Muscle of back (tissue), 11 donors: Measurements from ENCODE around the gene ZHX3. TPM values are rescaled to one million over a fixed set of nuclear protein-coding genes. Genes with fewer than 3 reads are reported as not detected.

Experiments used
- DNase-seq, 3 donors: peaks; one replicate each; pipeline versions ENCODE4 v3.0.0 to v3.0.0-alpha.2; 2013
- polyA plus RNA-seq, 10 donors: library from polyadenylated mRNA; unstranded; fragments of 120-200 nt; gene quantifications; one replicate each; pipeline ENCODE4 v1.2.1, GENCODE V29; 2013; ENCODE audit not compliant: insufficient read length in 10 of 10

Gene ZHX3
- polyA plus RNA-seq, 10 donors, result 8.4 to 13.6 (median 10.1) TPM

DNA sequence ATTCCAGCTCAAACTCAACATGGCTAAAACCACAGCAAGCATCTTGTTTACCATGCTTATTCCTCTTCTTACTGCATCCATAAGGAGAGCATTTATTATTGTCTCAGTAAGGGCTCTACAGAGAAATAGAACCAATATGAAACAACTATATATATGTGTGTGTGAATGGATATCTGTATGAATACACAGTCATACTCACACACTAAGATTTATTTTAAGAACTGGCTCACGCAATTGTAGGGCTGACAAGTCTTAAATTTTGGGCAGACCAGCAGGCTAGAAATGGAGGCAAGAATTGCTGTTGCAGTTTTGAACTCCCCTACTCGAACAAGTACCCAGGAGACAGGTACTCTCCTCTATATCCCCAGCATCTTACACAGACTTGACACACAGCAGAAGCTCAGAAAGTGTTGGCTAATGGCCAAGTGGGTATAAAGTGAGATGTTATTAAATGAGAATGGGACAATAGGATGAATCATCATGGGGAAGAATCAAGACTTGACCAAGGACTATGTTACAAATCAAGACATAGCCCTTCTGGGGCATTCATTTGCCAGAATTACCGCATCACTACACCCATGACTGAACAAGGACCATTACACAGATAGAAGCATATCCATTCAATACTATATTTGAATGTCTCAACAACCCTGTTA is 13.0 kb downstream of the ZHX3 start:
- no peak for DNase-seq

DNA sequence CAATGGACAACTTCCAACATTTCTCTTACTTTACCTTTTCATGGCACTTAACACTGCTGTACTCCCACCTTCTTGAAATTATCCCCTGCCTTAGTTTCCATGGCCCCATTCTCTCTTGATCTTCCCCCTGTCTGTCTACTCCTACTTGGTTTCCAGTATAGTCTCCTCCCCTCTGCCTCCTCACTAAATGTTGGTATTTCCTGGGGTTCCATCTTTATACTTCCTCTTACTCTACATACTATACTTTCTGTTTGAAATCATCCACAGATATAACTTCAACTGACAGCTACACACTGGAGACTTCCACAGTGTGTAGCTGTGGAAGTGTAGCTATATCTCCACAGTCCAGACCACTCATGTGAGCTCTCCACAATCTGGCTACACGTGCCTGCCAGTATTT is 13.5 kb downstream of the ZHX3 start:
- no peak for DNase-seq

DNA sequence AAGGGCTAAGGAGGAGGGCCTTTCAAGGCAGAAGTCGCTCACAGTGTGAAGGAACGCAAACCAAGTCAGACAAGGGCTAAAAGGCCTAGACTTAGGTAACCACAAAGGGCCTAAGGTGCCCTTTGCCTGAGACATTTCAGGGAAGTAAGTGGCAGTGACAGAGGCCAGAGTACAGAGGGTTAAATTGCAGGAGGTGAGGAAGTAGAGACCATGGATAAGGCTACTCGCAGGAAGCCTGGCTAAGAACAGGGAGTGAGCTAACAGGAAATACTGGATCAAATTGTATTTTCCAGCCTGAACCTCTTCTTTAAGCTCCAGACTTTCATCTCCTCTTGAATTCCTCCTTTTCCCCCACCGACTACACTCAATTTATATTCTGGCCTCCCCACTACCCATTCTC is 16.6 kb downstream of the ZHX3 start:
- no peak for DNase-seq

DNA sequence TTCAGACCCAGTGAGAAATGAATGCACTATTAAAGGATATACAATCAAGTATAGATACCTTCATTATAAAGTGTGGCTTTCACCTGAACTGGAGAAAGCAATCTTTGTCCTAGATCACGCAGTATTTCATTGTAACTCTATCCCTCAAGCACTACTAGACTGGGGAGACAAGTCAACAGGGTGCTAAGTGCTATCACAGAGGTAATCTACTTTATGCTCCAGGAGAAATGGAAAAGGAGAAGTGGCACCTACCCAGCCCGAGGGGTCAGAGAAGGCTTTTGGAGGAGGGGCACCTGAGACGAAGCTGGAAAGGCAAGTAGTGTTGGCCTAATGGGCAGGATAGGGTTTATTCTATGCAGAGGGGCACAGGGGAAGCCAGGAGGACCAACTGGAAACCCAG is 17.1 kb downstream of the ZHX3 start:
- no peak for DNase-seq

DNA sequence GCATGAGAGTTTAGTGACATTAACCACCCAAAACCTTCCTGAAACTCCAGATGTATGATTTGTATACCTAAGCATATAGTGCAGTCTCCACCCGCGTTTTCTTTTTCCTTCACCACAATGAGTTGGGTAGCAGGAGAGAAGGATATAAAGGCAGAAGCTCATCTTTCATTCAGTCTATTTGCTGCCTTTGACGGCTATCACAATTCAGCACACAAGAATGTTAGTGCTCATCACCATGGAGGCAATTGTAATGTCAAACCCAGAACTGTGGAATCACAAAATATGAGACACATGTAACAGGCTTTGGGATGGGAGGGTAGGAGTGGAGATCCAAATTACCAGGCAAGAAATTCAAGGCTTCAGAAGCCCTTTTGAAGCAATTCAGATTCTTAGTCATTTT is 17.6 kb downstream of the ZHX3 start:
- DNase-seq, result no peak

DNA sequence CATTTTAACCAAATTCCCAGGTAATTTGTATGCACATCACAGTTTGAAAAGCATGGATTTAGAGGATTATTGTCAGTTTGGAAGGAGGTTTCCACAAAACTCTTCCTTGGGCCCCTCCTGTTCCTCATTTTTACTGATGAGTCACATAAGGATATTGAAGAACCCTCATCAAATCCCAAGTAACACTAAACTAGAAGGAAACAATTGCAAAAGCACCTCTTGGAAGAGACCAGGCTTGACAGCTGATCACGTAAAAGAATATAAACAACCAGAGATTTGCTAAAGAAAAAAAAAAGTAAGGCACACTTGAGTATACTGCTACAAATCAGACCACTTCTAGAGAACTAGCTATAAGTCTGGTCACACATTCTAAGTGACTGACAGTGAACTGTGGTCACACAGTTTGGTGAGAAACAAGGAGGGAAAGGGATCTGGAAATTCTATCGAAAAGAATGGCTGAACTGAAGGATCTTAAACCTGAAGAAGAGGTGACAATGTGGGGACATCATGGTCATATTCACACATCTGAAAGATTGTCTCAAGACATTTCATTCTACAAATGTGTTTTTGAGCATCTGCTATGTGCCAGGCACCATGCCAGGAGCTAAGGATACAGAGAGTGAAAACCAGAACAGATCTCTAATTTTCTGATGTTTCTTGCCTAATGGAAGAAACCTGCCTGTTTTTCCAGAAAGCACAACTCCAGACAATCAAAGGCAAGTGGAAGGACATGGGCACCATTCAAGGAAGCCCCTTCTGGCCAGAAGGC is 24.1 kb downstream of the ZHX3 start:
- peak in 1 of 3 donors; percentile 44 for DNase-seq

DNA sequence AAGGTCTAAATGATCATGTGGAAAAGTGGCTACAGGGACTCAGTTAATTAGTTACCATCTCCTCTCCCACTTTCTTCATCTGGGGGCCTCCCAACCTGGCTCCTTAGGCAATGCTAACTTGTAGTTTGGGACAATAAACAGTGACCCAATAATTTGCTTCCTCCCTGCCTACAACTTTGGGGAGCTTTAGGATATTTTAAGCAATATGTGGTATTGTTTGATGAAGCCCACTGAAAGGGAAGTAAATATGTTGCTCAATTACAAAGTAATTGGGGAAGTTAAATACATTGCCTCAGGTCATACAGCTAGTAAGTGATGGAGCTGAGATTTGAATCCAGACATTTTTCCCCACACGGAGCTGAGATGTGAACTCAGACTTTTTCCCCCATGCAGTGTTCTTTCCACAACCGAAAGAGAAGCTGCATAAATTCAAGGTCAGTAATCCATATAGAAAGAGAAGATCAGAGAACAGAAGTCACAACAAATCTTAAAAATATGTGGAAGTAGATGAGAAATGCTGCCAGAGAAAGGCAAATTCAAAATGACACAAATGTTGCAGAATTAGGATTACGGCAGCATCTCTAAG is 26.6 kb downstream of the ZHX3 start:
- DNase-seq, result no peak

DNA sequence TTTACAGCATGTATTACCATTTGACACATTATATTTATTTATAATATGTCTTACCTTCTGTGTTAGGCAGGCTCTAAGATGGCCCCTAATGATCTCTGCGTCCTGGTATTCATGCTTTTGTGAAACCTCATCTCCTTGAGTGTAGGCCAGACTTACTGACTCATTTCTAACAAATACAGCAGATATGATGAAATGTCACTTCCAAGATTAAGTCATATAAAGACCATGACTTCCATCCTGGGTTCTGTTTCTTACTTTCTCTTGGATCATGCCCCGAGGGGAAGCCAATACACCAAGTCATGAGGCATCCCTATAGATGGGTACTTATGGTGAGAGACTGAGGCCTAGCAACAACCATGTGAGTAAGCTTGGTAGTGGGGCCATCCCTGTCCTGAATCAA is 30.2 kb downstream of the ZHX3 start:
- peak in 1 of 3 donors; percentile 62 for DNase-seq

DNA sequence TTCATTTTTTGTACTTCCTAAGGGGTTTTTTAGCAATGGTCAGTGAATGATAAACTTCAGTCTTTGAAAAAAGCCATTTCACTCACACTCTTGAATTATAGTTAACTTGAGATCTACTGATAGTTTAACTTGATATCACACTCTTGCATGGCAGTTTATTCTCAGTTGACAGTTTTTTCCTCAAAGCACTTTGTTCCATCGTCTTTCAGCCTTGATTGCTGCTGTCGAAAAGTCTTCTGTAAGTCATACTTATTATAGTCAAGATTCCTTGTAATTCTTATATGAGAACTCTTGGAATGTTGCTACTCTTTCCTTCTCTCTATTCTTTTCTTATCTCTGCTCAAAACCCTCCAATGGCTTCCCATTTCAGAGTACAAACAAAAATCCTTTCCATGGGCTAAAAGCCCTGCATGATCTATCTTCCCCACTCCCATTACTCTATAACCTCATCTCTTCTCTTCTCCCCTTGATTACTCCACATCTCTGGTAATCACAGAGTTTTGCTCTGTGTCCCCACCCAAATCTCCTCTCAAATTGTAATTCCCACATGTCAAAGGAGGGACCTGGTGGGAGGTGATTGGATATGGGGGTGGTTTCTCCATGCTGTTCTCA is 31.2 kb downstream of the ZHX3 start:
- DNase-seq, result no peak

DNA sequence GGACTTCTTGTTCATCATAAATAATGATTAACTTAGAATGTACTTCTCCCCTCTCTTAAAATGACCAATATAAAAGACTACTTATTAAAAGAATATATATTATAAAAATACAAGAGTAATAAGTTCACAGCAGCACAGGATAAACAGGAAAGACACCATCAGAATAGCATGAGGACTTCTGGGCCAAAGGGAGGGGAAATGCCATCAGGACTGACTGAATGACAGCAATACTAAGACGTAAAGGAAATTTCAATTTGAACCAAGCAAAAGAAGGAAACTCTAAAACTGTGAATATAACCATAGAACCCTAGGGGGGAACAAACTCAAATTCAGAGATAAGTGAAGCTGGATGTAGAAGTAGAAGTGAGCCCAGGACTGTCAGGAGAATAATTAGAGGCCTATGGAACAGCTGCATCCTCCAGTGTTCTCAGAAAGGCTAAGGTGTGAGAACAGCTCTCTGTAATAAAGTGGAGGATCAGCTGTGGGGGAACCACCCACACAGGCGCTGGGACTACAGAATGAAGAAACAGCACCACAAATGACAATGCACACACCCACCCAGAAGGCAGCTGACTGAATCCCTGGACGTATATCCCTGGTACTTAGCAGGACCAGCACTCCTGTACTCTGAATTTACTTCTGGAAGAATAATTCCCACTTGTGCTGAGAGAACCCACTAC is 37.8 kb downstream of the ZHX3 start:
- DNase-seq, result no peak

DNA sequence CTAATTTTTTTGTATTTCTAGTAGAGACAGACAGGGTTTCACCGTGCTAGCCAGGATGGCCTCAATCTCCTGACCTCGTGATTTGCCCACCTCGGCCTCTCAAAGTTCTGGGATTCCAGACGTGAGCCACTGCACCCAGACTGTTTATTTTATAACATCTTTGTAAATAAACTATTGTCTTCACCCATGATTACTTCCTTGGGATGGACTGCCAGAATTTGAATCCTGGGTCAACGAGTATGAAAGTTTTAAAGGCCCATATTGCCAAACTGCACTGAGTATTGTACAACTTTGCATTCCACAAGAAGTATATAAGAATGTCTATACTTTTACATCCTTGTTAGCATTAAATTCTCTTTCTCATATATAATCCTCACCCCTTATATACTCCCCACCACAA is 38.6 kb downstream of the ZHX3 start:
- DNase-seq, result no peak

DNA sequence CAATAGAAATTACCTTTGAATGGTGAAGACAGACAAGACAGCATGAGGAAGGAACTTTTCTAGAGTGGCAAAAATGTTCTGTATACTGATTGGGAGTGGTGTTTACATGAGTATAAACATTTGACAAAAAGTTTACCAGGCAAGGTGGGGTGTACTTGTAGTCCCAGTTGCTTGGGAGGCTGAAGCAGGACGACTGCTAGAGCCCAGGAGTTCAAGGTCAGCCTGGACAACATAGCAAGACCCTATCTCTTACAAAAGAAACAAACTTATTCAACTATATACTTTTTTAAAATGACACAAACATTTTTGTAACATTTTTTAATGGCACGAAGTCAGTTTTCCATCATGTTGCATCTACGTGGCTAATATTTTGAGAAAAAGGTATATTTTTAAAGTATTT is 40.5 kb downstream of the ZHX3 start:
- no peak for DNase-seq

DNA sequence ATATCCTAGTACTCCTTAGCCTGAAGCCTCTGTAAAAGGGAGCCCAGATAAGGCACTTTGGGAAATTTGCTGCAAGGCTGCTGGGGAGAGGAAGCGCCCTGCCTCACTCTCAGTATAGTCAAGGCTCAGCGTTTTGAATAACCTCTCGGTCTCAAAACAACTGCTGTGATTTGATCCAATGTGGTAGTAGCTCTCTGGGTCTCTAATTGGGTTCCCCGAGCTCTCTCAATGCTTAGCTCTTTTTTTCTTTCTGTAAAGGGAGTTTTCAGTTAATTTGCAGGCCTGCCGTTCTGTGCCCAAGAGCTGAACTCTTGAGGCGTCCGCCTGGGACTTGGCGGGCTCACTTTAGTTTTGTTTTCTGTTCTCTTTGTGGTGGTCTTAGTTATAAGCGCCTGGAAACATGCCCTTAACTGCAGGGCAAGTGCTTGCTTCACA is 41.2 kb downstream of the ZHX3 start:
- DNase-seq, result peak in 1 of 3 donors; percentile 24

DNA sequence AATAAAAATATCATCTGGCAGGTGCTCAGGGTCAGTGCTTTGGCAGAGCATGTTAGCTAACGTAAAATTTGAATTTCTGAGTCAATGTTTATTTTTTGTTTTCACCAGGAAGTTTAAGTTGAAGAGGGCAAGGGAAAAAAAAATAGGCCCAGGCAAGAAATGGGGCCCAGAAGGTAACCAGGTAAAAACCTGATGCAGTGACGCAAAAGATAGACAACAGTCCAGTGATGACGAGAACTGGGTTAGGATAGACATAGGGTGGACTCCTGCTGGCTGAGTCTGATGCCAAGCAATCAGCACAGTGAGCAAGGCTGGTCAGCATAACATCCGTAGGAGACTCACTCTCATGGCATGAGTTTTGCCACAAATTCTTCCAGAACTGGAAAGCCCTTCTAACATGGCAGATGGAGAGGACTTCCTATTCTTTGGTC is 42.2 kb downstream of the ZHX3 start:
- no peak for DNase-seq

DNA sequence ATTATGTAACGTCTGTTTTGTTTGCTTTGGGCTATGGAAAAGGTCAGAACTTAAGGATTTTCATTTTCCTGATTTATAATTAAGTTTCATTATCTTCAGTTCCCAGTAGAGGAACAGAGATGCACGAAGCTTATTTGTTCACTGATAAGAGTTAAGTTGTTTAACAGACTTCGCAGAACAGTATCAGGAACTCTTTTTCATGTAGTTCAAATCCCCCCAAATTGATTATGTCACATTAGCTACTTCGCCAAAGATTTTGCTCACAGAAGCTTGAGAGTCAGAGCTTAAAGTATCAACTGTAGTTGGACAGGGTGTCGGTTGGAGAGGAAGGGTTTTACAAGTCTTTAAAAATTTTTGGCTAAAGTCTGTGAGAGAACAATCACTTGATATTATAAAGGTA is 43.4 kb downstream of the ZHX3 start:
- DNase-seq, result no peak

DNA sequence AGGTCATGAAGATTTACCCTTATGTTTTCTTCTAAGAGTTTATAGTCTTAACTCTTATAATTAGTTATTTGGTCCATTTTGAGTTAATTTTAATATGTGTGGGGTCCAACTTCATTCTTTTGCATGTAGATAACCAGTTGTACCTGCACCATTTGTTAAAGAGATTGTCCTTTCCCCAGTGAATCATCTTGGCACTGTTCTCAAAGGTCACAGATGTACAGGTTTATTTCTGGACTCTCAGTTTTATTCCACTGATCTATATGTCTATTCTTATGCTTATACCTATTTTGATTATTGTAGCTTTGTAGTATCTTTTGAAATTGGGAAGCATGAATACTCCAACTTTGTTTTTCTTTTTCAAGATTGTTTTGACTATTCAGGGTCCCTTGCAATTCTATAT is 44.1 kb downstream of the ZHX3 start:
- no peak for DNase-seq

DNA sequence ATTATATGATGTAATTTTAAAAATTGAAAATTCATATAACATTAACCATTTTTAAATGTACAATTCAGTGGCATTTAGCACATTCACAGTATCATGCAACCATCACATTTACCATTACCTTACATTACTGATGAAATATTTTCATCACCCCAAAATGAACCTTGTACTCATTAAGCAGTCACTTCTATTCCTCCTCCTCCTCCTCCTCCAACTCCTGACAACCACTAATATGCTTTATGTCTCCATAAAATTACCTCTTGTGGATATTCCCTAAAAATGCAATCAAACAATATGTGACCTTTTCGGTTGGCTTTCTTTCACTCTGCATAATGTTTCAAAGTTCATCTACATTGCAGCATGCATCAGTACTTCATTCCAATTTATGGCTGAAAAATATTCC is 45.2 kb downstream of the ZHX3 start:
- no peak for DNase-seq

DNA sequence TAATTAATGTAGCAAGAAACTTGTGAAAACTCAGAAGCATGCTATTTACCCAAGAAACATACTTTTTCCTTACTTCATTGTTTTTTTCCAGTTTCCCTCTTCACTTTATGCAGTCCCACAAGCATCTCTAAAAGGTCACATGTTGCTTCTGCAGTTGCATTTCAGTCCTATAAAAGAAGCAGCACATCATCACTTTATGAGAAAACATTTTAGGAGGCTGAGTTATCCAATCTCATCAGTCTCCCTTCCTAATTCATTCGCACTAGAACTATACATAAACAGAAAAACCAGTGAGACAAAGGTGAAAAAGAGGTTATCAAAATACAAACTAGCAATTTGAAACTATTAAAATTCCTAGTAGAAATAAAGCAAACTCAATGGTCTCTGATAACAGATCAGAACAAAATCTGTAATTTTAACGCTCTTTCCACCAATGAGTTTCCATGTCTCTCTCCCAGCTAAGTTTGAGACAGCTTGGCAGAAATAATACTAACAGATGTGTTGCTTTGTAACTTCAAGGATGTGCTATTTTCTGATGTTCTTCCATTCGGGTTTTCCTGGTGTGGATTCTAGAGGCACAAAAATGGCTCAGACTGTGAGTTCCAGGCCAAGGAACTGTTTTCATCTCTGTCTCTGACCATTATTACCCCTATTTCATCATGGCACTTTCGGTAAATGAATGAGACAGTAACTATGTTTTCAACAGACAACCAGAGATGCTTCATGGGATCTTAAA is 48.4 kb downstream of the ZHX3 start:
- no peak for DNase-seq

DNA sequence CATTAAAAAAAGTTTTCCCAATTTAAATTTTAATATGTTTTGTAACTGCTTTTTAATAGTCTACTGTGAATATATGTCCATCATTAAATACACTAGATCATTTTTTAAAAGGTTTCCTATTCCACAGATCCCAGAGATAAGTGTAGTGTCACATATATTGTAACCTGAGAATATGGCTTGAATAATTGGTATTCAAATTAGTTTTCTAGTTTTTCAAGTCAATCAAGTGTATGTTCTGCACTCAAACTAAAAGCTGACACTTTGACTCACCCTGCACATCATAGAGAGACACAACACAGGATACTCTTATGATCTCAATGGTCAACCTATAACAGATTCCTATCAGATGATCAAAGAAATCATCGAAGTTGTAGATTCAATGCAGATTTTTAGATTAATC is 49.1 kb downstream of the ZHX3 start:
- DNase-seq, result no peak

DNA sequence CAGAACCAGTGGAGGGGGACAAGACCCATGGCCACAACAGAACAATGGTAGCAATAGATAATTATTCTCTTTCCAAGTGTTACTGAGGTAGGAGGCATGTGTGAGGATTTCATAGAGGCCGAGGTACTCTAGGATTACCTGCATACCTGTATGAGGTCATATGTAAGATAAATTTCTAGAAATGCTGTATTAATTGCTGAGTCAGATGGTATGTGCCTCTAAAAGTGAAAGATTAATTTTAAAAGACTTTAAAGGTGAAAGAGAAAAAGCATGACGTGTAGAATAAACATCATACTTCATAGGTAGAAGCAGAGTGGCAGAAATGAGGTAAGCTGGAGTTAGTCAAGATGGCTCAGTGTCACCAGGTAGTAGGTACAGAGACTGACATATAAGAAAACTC is 51.6 kb downstream of the ZHX3 start:
- no peak for DNase-seq

DNA sequence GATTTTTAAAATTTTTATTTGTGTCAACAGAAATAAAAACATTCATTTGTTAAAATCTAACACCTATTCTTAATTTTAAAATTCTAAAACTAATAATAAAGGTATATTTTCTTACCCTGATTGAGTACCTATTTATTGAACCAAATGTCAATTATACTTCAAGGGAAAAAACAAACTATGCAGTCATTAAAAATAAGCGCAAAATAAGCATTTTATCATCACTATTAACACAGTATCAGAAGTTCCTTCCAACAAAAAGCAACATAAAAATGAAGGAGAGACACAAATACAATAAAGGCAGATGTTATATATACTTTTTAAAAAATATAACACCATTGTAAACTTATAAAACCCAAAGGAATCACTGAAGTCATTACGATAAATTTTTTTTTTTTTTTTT is 52.7 kb downstream of the ZHX3 start:
- DNase-seq, result no peak
